LNCaP clone FGC (cell line): ENCODE measurements around the gene CSNK1G1.

ENCODE experiments used
- DNase-seq: peaks from one replicate; pipeline ENCODE4 v3.0.0-alpha.2; 2011; ENCODE audit warnings: low read depth
- H3K4me3 ChIP-seq: 2 replicates; pipeline ENCODE4 v1.5.1; 2011; ENCODE audit warnings: mild to moderate bottlenecking, low read depth, low read length, control low read depth
- TF ChIP-seq, protein P1 (sequence below): IDR thresholded peaks from 2 replicates; pipeline ENCODE4 v1.5.1; 2012; ENCODE audit warnings: mild to moderate bottlenecking; ENCODE audit not compliant: control insufficient read depth, insufficient read depth; ENCODE audit errors: extremely low read depth

Gene CSNK1G1

GRCh38 chr15:64132217-64132616 lies 223.8 kb downstream of the CSNK1G1 start:
- TF ChIP-seq, protein P1, sequence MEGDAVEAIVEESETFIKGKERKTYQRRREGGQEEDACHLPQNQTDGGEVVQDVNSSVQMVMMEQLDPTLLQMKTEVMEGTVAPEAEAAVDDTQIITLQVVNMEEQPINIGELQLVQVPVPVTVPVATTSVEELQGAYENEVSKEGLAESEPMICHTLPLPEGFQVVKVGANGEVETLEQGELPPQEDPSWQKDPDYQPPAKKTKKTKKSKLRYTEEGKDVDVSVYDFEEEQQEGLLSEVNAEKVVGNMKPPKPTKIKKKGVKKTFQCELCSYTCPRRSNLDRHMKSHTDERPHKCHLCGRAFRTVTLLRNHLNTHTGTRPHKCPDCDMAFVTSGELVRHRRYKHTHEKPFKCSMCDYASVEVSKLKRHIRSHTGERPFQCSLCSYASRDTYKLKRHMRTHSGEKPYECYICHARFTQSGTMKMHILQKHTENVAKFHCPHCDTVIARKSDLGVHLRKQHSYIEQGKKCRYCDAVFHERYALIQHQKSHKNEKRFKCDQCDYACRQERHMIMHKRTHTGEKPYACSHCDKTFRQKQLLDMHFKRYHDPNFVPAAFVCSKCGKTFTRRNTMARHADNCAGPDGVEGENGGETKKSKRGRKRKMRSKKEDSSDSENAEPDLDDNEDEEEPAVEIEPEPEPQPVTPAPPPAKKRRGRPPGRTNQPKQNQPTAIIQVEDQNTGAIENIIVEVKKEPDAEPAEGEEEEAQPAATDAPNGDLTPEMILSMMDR, result no peak
- no peak for DNase-seq
- no peak overlapping the region for H3K4me3 ChIP-seq

GRCh38 chr15:64131547-64131946 lies 224.4 kb downstream of the CSNK1G1 start:
- TF ChIP-seq, protein P1, result no peak
- H3K4me3 ChIP-seq, result no peak overlapping the region
- no peak for DNase-seq

DNA sequence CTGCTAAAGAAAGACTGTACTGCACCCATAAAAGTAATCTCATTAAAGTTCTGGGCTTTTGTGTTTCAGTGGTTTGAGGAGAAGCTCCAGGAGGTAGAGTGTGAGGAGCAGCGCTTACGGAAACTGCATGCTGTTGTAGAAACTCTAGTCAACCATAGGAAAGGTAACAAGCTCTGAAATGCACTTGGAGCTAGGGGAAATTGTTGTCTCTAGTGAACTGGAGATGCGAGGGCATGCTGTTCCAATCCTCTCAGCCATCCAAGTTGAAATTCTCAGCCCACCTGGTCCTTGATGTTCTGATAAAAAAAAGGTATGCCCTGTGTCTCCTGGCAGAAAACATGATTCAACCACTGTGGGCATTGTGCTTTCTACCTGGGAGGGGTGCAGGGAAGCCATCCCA lies 225.8 kb downstream of the CSNK1G1 start:
- TF ChIP-seq, protein P1, result no peak
- H3K4me3 ChIP-seq, result no peak overlapping the region
- no peak for DNase-seq

GRCh38 chr15:64127521-64128270 lies 228.3 kb downstream of the CSNK1G1 start:
- TF ChIP-seq, protein P1, result no peak
- no peak for DNase-seq
- H3K4me3 ChIP-seq, result no peak overlapping the region

- TF ChIP-seq, protein P1, result no peak
- no peak for DNase-seq
Observed at GRCh38 chr15:64125978-64126377, 230.0 kb downstream of the CSNK1G1 start.

DNA sequence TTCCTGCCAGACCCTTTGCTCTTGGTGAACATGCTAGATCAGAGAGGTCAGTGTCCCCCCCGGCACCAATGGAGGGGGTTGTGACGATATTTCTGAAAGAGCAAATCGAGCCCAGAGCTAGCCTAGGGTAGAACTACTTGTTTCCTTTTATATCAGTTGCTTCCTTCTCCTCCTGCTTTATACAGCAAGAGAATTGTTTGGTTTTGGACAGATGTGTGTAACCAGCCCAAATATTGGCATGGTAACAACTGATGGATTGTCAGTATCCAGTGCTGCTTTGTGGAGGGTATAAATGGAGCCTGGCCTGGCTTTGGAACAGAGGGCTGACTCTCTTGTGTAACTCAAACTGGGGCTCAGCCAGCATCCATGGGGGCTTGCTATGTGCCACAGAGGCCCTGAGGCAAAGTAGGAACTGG lies 233.0 kb downstream of the CSNK1G1 start:
- TF ChIP-seq, protein P1, result no peak
- no peak overlapping the region for H3K4me3 ChIP-seq
- no peak for DNase-seq

More at GRCh38 chr15:64125978-64126377, 230.0 kb downstream of the CSNK1G1 start:
- H3K4me3 ChIP-seq, result no peak overlapping the region

- no peak for DNase-seq
- TF ChIP-seq, protein P1, result no peak
- H3K4me3 ChIP-seq, result no peak overlapping the region
Observed at GRCh38 chr15:64122444-64122843, 233.5 kb downstream of the CSNK1G1 start.
